Measurements from ENCODE around the gene TM9SF2.

Gene TM9SF2

DNA sequence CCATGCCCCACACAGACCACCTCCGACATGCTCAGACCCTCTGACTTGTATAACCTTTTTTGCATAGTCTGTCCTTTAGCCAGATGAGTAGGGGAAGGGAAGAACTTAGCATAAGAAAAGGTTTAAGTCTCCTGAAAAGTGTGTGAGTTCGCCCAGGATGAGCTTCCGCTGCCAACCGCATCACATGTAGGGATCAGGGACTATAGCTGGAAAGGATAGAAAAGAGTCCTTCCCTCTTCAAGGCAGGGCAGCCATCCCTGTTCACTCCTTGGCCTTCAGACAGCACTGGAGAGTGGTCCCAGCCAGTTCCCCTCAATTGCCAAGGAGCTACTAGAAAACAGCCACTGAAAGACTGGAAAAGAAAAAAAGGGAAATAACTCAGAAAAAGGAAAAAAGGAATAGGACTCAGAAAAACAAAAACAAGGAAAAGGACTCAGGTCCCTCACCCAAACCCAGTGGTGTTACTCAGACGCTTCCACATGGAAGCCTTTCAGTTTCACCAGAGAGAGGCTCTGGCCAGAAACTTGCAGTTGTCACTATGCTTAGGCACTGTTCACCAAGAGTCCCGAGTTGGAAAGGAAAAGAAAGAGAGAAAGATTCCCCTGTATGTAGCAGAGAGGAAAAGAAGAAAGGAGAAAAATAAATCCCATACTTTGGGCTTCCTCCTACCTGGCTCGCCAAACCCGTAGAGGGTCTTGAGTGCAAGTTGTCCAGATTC, 5.6 kb upstream of the TM9SF2 start:
- no peak for FAIRE-seq
- DNase-seq (ENCODE audit: low spot score) = no peak

DNA sequence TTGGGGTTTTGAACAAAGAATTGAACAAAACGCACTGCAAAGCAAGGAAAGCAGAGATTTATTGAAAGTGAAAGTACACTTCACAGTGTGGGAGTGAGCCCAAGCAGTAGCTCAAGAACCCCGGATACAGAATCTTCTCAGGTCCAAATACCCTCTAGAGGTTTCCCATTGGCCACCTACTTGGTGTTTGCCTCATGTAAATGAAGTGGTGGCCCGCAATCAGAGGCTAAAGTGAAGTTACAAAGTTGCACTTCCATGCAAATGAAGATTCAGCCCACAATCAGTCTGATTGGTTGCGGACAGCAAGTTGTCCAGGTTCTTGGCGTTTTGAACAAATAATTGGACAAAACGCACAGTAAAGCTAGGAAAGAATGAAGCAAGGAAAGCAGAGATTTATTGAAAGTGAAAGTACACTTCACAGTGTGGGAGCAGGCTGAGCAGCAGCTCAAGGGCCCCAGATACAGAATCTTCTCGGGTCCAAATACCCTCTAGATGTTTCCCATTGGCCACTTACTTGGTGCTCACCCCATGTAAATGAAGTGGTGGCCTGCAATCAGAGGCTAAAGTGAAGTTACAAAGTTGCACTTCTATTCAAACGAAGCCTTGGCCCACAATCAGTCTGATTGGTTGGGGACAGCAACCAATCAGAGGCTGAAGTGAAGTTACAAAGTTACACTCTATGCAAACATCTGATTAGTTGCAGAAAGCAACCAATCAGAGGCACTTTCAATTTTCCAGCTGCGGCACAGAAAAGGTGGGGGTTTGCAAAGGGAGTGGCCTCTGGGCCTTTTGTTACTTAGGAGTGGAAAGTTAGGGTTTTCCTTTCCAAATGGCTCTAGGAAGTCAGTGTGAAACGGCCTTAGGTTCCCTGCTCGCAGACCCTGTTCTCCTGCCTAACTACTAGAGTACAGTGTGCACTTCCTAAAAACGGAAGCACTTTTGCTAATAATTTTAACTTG, 4.8 kb upstream of the TM9SF2 start:
- no peak for FAIRE-seq

DNA sequence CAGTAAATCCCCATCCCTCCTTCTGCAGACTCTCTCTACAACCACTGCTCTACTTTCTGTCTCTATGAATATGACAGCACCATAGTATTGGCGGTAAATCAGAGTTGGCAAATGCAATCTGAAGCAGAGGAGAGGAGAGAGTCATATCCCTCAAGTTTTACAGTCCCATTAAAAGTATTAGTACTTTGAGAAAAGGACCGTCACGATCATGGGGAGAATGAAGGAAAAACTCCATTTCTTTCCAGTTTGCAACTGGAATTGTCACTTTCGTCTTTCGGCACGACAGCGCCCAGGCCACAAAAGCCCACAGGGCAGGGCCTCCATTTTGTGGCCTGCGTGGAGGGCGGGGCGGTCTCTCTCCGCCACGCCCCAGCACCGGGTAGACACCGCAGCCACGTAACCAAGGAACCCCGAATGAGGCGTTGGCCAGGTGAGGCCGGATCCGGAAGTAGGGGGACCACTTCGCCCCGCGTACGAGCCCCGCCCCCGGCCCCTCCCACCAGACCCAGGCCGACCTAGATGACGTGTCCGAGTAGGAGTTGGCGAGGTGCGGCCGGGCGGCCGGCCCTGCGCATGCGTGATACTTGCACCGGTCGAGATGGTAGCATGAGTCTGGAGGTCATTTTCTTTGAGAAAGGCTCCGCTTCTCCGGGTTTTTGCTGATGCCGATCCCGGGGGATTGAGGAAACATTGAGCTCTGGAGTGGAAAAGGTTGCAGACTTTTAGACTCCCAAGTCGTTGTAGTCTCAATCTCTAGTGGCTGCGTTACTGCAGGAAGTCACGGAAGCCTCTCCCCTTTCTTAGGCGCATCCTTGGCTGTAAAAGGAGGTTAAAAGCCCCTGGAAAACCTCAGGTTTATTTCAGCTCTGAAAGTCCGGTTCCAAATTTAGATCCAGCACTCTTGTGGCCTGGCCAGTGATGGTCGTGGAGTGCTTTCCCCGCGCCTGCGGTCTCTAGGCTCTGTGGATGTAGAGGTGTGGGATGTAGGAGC, 2.8 kb upstream of the TM9SF2 start:
- DNase-seq (ENCODE audit: low spot score) = peak; percentile 93
- FAIRE-seq = no peak

More for the DNA sequence above, 4.8 kb upstream of the TM9SF2 start:
- DNase-seq (ENCODE audit: low spot score) = no peak

DNA sequence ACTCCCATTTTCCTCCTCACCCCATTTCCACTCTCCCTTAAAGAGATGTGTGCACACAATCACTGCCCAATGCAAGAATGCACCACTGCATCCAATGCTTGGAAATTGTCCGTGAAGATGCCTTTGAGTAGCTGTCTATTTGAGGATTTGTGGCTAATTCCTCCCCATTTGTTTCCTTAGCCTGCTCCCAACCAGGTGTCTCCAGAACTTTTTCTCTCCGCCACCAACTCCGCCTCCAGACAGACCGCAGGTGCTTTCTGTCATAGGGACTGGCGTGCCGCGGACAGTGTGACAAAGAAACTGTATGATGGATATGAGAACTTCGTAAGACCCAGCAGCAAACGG, 461 bp upstream of the TM9SF2 start:
- no peak for FAIRE-seq
- no peak for DNase-seq (ENCODE audit: low spot score)

DNA sequence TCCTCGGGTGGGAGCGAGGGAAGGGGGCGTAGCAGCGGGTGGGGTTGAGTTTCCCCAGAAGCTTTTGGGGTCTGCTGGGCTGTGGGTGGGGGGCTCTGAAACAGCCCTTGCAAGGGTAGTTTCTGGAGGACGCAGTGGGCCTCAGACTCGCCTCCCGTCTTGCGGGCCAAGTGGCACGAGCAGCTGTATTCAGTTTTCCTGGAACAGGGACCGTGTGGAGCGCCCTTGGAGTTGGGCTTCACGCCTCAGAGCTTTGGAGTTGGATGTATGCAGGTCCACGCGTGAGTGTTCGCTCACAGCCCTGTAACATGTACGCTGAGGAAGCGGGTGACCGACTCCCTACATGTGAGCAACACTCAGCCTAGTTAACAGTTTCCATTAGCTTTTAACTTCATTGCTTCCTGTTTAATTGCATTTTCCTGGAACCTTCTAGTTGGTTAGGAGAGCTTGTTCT, 603 bp downstream of the TM9SF2 start:
- DNase-seq (ENCODE audit: low spot score) (no peak), FAIRE-seq (no peak)

DNA sequence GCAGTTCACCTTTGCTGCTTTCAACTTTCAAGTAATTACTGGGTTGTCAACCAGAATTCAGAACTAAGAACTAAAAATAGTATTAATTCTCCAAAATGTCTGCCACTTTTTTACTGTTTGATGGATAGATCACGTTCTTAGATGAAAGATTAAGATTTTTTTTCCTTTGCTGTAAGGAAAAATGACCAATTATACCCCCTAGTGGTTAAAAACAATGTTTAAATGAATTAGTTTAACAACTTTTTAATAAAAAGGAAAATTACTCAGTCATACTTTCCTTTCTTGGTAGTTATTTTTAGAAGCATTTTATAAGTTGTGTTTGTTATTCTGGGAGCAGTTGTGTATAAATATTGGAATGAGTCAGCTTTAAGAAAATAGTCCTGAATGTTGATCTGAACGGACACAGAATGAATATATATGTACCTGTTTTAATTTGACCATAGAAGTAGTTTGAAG, 4.6 kb downstream of the TM9SF2 start:
- FAIRE-seq (no peak), DNase-seq (ENCODE audit: low spot score) (no peak)

DNA sequence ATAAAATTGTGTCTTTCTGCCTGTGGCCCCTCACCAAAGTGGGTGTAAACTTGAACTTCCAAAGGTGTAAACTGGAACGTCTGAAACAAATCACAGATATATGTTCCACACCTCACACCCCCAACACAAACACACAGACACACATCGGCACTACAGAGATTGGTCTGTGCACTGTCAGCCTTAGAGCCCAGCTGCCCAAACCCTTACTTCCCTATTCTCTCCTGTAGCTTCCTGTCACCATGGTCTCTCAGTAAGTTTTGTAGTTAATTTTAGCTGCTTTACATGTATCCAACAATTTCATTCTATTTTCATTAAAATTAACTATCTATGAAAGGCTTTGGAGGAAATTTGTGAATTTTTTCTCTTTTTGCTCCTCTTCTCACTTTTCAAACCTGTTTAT, 5.4 kb downstream of the TM9SF2 start:
- FAIRE-seq = no peak

DNA sequence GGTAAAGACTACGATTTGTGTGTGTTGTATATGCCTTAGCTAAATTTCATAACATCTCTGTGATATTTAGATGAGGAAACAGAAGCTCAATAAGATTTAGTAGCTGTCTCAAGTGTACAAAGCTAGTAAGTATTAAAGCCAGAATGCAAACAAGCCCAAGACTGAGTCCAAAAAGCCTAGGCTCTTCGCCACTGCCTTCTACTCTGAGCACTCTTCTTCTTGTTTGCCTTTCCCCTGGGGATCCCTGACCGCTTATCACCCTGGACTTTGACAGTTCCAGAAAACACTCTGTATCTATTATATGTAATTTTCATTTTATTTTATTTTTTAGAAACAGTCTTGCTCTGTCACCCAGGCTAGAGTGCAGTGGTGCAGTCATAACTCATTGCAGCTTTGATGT, 5.8 kb downstream of the TM9SF2 start:
- FAIRE-seq (no peak), DNase-seq (ENCODE audit: low spot score) (no peak)

More for the DNA sequence above, 5.4 kb downstream of the TM9SF2 start:
- no peak for DNase-seq (ENCODE audit: low spot score)

DNA sequence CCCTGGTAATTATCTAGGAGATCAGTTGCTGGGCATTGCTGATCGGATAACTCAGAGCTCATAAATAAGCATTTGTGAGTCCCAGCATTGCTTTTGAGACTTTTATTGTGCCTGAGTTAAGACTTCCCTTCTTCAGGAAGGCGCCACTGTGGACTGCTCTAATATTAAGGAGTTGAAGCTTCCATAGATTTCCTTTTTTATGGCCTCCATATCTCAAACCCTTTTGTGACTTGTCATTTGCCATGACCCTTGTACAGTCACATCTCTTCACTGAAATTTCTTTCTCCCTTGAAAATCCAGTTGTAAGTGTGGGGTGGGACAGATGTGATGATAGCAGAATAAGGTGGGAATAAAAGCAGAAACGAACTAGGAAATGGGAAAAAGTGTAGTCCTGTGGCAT, 6.3 kb downstream of the TM9SF2 start:
- FAIRE-seq (no peak), DNase-seq (ENCODE audit: low spot score) (no peak)

DNA sequence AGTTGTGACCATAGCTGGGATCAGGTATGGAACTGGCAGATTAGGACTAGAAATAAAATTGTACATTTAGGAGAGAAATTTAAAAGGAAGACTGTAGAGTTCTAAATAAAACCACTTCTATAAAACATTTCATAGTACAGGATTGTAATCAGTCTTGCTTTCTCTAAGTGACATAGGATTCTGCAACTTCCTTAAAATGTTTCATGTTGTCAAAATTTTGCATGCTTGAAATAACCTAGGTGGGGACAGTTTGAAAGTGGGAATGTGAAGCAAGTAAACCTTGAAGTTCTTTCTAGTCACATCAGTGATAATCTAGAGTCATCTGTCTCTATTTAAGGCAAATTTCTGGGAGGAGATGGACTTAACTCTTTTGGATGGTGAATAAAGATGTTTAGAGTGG, 6.7 kb downstream of the TM9SF2 start:
- DNase-seq (ENCODE audit: low spot score) = no peak
- FAIRE-seq = no peak

DNA sequence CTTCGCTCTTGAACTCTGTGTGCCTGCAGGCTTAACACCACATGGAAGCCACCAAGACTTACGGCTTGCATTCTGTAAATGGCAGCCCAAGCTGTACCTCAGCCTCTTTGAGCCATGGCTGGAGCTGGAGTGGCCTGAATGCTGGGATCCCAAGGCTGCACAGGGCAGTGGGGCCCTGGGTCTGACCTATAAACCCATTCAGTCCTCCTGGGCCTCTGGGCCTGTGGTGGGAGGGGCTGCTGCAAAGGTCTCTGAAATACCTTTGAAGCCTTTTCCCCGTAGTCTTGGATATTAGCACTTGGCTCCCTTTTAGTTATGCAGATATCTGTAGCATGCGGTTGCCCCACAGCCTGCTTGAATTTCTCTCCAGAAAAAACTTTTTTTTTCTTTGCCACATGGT, 8.2 kb downstream of the TM9SF2 start:
- no peak for DNase-seq (ENCODE audit: low spot score)
- no peak for FAIRE-seq

DNA sequence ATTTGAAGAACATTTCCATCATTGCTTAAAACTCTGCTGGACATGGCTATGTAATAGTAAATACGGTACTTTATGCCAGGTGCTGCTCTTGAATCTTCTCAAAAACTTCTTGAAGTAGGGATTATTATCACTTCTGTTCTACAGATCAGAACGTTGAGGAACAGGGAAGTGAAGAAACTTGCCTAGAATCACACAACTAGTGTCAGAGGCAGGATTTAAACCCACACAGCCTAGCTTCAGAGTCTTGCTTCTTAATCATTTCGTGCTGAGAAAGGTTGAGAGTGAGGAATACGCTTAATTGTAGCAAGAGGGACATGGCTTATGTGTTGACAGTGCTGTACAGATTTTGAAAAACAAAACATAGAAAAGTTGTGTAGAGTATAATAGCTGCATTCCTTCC, 13.5 kb downstream of the TM9SF2 start:
- no peak for FAIRE-seq
- no peak for DNase-seq (ENCODE audit: low spot score)

DNA sequence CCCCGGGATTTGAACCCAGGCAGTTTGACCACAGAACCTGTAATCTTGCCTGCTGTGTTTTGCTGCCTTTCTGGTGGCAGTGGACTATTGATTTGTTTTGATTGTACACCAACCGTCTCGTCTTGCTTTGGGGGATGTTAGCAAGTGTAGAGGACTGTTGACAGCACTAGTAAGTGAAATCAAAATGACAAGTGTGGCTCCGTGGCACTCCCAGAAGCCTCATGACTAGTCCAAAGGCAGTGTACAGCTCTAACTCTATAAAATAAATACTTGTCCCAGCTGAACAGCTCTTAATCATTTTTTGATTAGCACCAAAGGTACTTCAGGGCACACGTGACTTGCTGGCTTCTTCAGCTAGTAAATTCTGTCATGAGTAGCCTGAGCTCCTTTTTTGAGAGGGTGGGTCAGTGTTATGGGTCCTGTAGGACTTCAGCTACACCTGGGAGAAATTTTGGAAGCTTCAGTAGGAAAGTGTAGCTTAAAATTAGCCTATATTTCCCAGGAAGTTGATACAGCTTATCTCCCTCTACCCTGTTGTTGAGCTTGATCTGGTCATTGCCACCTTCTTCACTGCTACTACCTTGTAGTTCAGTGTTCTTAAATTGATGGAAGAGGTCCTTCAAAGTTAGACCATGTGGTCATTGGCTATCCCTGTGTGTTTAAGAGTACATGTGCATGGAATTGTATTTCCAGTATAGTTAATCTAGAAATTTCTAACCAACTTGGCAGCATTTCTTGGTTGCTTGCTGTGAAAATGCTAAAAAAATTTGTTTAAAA, 15.1 kb downstream of the TM9SF2 start:
- FAIRE-seq (no peak), DNase-seq (ENCODE audit: low spot score) (no peak)

DNA sequence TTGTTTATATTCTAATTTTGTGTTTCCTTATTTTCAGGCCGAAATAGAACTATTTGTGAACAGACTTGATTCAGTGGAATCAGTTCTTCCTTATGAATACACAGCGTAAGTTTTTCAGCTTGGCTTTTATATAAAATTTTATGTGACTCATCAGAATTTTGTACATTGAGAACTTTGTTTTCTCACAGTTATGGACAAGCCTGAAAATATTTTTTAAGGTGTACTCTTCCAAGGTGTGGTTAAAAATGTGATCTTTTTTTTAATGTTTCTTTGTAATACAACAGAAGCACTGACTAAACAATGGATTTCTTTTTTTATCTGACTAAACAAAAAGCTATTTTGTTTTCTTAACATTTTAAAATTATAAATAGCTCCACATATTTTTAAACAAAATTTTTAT, 16.3 kb downstream of the TM9SF2 start:
- no peak for FAIRE-seq
- DNase-seq (ENCODE audit: low spot score) = no peak

DNA sequence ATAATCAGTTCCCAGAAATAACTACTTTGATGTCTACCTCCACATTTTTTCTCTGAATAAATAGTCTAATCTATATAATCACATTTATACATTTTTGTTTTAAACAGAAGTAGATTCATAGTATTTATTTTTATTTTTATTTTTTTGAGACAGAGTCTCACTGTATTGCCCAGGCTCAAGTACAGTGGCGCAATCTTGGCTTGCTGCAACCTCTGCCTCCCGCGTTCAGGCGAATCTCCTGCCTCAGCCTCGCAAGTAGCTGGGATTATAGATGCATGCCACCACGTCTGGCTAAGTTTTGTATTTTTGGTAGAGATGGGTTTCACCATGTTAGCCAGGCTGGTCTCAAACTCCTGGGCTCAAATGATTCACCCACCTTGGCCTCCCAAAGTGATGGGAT, 16.7 kb downstream of the TM9SF2 start:
- FAIRE-seq (no peak), DNase-seq (ENCODE audit: low spot score) (no peak)

DNA sequence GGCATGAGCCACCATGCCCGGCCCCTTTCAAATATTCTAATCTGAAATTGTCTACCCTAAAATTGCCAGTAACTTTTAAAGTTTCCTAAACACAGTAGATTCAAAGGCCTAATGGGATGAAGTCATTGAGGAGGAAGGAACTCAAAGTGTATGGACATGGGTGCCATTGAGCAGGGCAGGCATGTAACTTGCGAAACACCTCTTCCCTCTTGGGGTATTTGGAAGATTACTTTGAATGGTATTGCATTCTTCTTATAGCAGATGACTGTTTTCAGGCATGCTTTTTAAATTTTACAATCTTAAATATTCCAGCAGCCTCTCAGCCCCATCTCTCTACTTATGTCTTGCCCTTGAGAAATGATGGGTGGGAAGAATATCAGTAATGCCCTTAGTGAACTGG, 21.0 kb downstream of the TM9SF2 start:
- DNase-seq (ENCODE audit: low spot score) (no peak), FAIRE-seq (no peak)

DNA sequence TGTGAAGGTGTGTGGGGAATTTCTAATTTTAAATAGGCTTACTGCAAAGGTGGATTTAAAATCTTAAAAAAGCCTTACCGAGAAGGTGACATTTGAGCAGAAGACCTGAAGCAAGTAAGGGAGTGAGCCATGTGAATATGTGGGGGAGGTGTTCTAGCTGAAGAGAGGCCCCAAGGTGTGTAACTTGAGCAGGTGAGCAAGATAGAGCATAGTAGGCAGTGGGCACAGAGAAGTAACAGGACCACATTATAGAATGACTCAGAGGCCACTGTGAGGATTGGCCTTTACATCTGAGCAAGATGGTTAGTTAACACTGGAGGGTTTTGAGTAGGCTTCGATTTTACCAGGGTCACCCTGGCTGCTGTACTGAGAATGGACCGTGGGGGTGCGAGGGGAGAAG, 22.6 kb downstream of the TM9SF2 start:
- no peak for FAIRE-seq
- no peak for DNase-seq (ENCODE audit: low spot score)

DNA sequence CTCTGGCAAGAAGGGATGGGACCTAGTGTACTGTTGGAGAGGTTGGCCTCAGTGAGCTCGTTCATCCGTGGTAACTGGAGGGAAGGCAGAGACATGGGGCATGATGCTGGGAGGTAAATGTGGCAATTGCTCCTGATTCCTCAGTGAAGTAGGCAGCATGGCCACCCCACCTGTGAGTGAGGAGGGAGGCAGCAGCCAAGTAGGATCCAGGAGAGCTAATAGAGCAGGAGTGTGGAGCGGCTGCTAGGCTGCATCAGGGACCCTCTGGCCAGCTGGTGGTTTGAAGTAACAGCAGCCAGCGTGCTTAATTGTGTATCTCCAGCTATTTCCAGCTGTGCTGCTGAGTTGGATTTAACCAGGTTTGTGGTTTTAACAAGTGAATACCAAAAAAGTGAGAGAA, 24.7 kb downstream of the TM9SF2 start:
- no peak for FAIRE-seq

DNA sequence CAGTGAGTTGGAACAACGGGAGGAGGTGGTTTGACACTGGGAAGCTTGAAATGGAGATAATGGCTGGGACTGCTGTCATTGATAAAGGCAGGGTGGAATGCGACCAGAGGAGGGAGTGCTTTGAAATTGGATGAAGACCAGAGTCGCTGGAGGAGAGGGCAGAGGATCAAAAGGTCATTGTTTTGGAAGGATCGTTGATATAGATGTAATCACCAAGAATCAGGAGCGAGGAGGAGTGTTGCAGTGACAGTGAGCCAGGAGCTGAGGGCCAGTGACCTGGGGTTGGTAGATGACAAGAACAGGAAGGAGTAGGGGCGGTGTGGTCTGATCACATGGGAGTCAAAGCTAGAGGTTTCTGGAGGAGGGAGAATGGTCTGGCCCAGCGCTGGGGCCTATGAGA, 25.3 kb downstream of the TM9SF2 start:
- DNase-seq (ENCODE audit: low spot score) (no peak), FAIRE-seq (no peak)

More for the DNA sequence above, 24.7 kb downstream of the TM9SF2 start:
- no peak for DNase-seq (ENCODE audit: low spot score)

DNA sequence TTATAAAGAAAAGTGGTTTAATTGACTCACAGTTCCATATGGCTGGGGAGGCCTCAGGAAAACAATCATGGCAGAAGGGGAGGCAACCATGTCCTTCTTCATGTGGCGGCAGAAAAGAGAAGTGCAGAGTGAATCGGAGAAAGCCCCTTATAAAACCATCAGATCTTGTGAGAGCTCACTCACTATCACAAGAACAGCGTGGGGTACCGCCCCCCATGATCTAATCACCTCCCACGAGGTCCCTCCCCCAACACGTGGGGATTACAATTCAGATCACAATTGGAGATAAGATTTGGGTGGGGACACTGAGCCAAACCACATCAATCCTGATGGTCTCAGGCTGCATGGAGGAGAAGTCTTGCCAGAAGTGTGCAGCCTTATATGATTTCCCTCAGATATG, 26.0 kb downstream of the TM9SF2 start:
- FAIRE-seq = no peak
- no peak for DNase-seq (ENCODE audit: low spot score)

DNA sequence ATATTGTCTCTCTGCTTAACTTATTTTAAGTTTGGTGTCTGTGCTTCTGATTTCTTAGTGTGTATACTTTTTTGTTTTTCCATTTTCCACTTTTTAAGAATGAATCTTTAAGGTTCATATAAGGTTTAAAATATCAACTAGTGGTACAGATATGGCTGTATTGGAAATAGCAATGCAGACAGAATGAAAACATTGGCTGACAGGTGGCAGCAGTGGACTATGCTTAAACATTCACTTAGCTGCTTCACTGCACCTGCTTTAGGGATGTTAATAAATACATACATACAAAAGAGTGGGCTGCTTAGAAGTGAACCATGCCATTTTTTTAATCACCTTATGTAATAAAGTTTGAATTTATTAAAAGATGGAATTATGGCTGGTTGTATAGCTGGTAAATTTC, 27.3 kb downstream of the TM9SF2 start:
- FAIRE-seq (no peak), DNase-seq (ENCODE audit: low spot score) (no peak)

Measured in urothelium cell line (cell line).